ENCODE data around the gene TCAP.

The TCAP gene

DNA sequence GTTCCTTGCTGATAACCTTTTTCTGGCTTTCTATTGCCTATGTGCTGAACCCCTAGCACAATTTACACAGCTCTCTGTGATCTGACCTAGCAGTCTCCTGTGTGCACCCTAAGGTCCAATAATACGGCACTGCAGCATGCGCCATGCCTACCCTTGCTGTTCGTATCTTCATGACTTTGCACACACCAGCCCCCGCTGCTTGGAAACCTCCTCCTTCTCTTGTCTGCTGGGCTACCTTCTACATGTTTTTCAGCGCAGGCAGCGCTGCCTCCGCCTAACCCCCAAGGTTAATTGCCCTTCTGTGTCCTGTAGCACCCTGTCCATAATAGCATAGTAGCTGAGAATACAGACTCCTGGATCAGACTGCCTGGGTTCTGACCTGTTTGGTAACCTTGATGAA is 26.8 kb upstream of the TCAP start:
- Histone ChIP-seq H3K36me3 (peaks cover 27% of the 10 kb centered on the region), H3K27me3 (ENCODE audit: insufficient read depth, low read depth, severe bottlenecking) (no peaks in the 10 kb centered on the region), H3K9me3 (ENCODE audit: severe bottlenecking) (no peaks in the 10 kb centered on the region), H3K4me3 (ENCODE audit: low read depth, low read length) (no peak overlapping the region), H3K27ac (no peak overlapping the region)
- TF ChIP-seq, protein P1, sequence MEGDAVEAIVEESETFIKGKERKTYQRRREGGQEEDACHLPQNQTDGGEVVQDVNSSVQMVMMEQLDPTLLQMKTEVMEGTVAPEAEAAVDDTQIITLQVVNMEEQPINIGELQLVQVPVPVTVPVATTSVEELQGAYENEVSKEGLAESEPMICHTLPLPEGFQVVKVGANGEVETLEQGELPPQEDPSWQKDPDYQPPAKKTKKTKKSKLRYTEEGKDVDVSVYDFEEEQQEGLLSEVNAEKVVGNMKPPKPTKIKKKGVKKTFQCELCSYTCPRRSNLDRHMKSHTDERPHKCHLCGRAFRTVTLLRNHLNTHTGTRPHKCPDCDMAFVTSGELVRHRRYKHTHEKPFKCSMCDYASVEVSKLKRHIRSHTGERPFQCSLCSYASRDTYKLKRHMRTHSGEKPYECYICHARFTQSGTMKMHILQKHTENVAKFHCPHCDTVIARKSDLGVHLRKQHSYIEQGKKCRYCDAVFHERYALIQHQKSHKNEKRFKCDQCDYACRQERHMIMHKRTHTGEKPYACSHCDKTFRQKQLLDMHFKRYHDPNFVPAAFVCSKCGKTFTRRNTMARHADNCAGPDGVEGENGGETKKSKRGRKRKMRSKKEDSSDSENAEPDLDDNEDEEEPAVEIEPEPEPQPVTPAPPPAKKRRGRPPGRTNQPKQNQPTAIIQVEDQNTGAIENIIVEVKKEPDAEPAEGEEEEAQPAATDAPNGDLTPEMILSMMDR (IDR thresholded peaks at IDR 0.05; ENCODE audit: low read depth, low read length): no peak
- no peak for DNase-seq

DNA sequence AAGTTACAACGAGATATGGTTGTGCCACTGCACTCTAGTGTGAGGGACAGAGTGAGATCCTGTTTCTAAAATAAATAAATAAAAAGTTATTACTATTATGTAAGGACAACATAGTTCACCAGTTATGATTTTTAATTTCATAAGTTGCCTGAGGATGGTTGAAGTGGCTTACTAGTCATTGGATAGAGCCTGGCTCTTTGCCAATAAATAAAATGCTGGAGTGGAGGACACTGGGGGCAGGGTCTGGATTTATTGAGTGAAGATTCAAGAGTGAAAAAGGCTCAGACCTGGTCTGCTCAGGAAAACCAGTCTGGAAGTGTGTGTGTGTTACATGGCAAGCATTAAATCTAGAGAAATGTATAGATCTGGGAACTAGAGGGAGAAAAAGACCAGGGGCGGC is 26.1 kb upstream of the TCAP start:
- Histone ChIP-seq H3K9me3 (ENCODE audit: severe bottlenecking) (no peaks in the 10 kb centered on the region), H3K27ac (no peak overlapping the region), H3K4me3 (ENCODE audit: low read depth, low read length) (no peak overlapping the region), H3K27me3 (ENCODE audit: insufficient read depth, low read depth, severe bottlenecking) (no peaks in the 10 kb centered on the region), H3K36me3 (peaks cover 27% of the 10 kb centered on the region)
- no peak for DNase-seq
- TF ChIP-seq, protein P1 (IDR thresholded peaks at IDR 0.05; ENCODE audit: low read depth, low read length): no peak

DNA sequence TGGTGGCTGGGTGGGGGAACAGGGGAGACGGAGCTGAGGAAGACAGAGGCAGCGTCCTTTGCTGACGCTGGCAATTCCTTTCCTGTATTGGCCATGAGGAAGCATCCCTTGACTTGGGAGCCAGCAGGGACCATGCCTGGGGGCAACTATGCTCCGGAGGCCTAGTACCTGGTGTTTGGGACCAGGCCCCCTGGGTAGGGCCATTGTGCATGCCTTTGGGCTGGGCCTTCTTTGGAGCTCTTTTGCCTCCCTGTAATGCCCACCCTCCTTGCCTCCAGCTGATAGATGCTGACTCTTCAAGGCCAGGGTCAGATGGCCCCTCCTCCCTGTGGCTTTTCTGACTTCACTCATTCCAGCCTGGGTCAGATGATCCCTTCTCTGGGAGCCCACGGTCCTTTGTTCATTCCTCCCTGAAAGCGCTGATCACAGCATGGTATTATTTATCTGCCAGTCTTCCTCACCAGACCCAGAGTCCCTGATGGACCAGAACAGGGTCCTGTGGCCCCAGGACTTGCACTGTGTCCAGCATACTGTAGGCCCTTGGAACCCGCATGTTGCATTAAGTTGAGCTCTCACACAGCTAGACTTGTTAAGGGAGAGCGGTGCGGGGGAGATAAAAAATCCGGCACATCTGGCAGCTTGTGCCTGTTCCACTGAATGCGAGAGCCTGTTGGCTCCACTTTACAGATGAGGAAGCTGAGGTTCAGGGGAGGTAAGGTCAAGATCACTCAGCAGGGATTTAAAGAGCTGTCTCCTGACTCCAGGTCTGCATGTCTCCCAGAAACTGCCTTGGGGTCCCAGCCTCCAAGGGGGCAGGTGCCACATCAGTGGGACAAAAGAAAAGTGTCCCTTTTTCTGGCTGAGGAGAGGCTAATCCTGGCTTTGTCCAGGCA is 25.3 kb upstream of the TCAP start:
- H3K36me3 ChIP-seq: peaks cover 27% of the 10 kb centered on the region
- H3K4me3 ChIP-seq (ENCODE audit: low read depth, low read length): no peak overlapping the region
- no peaks in the 10 kb centered on the region for H3K9me3 ChIP-seq (ENCODE audit: severe bottlenecking)
- DNase-seq: no peak
- TF ChIP-seq, protein P1 (IDR thresholded peaks at IDR 0.05; ENCODE audit: low read depth, low read length): no peak
- no peak overlapping the region for H3K27ac ChIP-seq
- H3K27me3 ChIP-seq (ENCODE audit: insufficient read depth, low read depth, severe bottlenecking): no peaks in the 10 kb centered on the region

DNA sequence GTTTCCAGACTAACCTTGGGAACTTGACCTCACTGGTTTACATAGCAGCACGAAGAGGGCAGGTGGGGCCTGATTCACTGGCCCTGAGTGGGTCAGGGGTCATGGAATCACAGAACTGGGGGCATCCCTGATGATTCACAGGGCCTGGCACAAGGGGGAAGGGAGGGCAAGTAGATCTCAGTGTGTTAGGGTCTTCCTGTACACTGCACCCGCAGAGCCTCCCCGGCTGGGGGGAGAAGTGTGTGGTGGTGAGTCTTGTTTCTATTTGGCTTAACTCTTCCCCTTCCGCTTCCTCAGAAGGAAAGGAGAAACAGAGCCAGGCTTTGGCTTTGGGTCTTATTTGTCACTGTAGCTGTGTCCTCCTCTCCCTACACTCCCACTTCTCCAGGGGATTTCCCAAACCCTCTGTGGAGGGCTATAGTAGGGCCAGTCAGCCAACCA is 24.5 kb upstream of the TCAP start:
- Histone ChIP-seq H3K36me3 (peaks cover 27% of the 10 kb centered on the region), H3K9me3 (ENCODE audit: severe bottlenecking) (no peaks in the 10 kb centered on the region), H3K27ac (no peak overlapping the region), H3K4me3 (ENCODE audit: low read depth, low read length) (no peak overlapping the region), H3K27me3 (ENCODE audit: insufficient read depth, low read depth, severe bottlenecking) (no peaks in the 10 kb centered on the region)
- DNase-seq: no peak
- TF ChIP-seq, protein P1 (IDR thresholded peaks at IDR 0.05; ENCODE audit: low read depth, low read length): no peak

DNA sequence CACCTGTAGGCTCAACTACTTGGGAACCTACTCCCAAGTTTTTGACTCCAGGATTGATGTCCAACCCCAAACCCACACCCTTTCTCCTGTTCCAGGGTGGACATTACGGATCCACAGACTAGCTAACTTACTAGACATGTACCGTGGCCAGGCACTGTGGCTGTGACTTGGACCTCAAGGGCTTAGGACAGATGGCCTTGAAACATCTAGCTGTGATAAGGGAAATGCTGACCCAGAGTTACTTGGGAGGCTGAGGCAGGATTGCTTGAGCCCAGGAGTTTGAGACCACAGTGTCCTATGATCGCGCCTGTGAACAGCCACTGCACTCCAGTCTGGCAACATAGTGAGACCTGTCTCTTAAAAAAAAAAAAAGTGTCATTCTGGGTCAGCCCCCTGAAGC is 24.1 kb upstream of the TCAP start:
- TF ChIP-seq, protein P1 (IDR thresholded peaks at IDR 0.05; ENCODE audit: low read depth, low read length): no peak
- Histone ChIP-seq H3K4me3 (ENCODE audit: low read depth, low read length) (no peak overlapping the region), H3K9me3 (ENCODE audit: severe bottlenecking) (no peaks in the 10 kb centered on the region), H3K36me3 (peaks cover 27% of the 10 kb centered on the region), H3K27me3 (ENCODE audit: insufficient read depth, low read depth, severe bottlenecking) (no peaks in the 10 kb centered on the region), H3K27ac (no peak overlapping the region)
- no peak for DNase-seq
